GM19193 (cell line): ENCODE data around the gene KDM6A.

Source experiments
- POLR2A ChIP-seq: IDR thresholded peaks from 4 replicates; pipeline ENCODE4 v1.6.1; 2011; ENCODE audit not compliant: insufficient read depth, insufficient read length; ENCODE audit errors: extremely low read depth

Gene KDM6A

GRCh38 chrX:44876767-44877166 lies 3.8 kb downstream of the KDM6A start:
- TF ChIP-seq POLR2A: no peak

DNA sequence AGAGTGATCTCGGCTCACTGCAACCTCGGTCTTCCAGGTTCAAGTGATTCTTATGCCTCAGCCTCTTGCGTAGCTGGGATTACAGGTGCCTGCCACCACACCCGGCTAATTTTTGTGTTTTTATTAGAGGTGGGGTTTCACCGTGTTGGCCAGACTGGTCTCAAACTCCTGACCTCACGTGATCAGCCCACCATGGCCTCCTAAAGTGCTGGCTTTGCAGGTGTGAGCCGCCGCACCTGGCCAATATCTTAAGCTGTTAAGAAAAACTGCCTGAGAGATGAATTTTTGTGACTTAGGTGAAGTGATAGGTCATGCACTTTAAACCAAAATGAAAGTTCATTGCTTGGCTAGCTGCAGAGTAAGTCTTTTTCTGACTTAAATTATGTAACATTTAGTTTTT lies 5.8 kb downstream of the KDM6A start:
- TF ChIP-seq POLR2A: no peak

DNA sequence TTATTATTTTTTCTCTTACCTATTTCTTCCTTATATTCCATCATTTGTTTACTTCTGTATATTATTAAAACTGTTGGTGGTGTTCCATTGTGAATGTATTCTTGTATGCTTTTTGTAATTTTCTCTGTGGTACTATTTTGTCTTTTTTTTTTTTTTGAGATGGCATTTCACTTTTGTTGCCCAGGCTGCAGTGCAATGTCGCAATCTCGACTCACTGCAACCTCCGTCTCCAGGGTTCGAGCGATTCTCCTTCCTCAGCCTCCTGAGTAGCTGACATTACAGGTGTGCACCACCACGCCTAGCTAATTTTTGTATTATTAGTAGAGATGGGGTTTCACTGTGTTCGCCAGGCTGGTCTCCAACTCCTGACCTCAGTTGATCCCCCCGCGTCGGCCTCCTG lies 8.6 kb downstream of the KDM6A start:
- TF ChIP-seq POLR2A: no peak

GRCh38 chrX:44882635-44883034 lies 9.6 kb downstream of the KDM6A start:
- no peak for TF ChIP-seq POLR2A

- no peak for TF ChIP-seq POLR2A
Observed at GRCh38 chrX:44884944-44885343, 12.0 kb downstream of the KDM6A start.

DNA sequence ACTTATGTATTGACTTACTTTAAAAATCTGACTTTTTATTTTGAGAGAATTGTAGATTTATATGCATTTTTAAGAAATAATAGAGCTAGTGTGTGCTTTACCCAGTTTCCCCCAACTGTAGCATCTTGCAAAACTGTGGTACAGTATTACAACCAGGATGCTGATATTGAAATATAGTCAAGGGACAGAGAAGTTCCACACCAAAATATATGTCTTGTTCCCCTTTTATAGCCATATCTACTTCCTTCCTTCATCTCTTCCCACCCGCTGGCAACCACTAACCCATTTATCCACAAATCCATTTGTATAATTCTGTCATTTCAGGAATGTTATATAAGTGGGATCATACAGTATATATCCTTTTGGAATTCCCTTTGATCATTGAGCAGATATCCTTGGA lies 16.8 kb downstream of the KDM6A start:
- no peak for TF ChIP-seq POLR2A

GRCh38 chrX:44890247-44890646 lies 17.3 kb downstream of the KDM6A start:
- TF ChIP-seq POLR2A: no peak

- TF ChIP-seq POLR2A: no peak
Observed at GRCh38 chrX:44891642-44892041, 18.7 kb downstream of the KDM6A start.

DNA sequence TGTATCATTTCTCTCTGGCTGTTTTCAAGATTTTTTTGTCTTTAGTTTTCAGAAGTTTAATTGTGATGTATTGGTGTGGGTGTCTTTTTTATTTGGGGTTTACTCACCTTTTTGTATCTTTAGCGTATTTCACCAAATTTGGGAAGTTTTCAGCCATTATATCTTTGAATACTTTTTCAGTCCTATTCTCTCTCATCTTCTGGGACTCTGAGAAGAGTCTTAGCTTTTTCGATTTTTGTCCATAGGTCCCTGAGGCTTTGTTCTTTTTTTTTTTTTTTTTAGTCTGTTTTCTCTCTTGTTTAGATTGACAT lies 23.8 kb downstream of the KDM6A start:
- no peak for TF ChIP-seq POLR2A

DNA sequence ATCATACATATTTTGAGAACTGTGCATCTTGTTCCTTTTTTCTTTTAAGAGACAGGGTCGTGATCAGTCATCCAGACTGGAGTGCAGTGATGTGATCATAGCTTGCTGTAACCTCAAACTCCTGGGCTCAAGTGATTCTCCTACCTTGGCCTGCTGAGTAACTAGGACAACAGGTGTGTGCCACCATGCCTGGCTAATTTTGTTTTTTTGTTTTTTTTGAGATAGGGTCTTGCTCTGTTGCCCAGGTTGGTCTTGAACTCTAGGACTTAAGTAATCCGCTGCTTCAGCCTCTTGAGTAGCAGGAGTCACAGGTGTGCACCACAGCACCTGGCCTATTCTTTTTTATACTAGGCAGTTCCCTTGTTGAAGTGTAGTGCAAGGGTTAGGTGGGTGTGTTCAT lies 24.6 kb downstream of the KDM6A start:
- TF ChIP-seq POLR2A: no peak

- no peak for TF ChIP-seq POLR2A
Observed at GRCh38 chrX:44898411-44899221, 25.6 kb downstream of the KDM6A start.

DNA sequence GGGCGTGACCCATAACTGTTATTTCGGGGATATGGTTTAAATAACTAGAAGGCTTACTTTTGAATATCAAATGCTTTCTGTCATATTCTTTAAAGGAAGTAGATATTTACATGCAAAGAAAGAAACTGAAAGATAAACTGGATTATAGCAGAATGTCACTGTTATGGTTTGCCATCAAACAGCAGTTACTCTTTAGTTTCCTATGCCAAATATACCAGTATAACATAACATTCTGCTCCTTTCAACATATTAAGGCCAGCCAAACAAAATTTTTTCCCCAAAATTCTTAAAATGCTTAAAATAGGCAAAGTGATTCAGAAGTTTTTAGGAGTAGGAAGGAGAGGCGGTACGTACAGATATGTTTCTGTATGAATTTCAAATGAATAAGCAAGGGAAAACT lies 27.0 kb downstream of the KDM6A start:
- no peak for TF ChIP-seq POLR2A

- no peak for TF ChIP-seq POLR2A
Observed at GRCh38 chrX:44903107-44903506, 30.1 kb downstream of the KDM6A start.

DNA sequence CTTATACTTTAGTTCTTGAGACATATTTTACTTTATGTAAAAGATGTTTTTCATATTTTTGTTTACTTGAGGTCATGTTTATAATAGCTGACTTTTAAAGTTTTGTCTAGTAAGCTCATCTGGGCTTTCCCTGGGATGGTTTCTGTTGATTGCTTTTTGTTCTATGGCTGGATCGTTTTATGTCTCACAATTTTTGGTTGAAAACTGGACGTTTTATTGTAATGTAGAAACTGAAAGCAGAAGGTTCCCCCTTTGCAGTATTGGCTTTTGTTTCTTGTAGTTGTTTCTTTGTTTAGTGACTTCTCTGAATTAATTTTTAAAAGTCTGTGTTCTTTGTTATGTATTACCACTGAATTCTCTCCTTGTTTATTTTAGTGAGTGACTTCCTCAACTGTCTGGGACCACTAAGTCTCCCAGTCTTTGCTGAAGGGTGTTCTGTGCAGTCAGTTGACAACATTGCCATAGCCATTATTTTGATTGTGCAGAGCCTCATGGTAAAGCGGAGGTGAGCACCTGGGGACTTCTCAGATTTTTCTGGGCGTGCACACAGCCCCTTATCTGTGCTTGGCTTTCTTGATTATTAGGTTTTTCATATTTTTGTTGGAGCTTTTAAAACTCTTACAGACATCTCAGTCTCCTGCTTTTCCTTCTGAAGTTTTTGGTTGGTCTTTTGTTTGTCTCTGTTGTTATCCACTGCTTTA lies 31.0 kb downstream of the KDM6A start:
- no peak for TF ChIP-seq POLR2A

DNA sequence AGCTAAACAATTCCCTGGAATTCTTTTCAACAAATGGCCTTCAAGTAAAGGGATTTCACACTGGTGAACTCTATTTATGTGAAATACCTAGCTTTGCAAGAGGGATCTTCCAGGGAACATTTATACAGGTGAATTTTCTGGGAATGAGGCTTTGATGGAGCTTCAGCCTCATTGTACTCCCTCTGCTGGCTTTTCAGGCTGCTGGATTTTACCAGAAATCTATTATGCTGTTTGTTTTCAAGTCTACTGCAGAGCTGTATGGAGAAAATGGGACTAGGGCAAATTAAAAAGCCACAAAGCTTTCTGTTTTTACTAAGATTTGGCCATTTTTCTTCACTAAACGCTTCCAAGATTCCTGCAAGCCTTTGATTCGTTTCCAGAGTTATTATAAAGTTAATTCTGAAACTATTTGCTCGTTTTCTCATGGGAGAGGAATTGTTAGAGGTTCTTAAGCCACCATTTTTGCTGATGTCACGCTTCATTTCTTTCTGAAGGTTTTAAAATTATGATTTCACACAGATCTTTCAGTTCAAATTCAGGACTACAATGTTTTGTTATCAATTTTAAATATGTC lies 31.6 kb downstream of the KDM6A start:
- no peak for TF ChIP-seq POLR2A

DNA sequence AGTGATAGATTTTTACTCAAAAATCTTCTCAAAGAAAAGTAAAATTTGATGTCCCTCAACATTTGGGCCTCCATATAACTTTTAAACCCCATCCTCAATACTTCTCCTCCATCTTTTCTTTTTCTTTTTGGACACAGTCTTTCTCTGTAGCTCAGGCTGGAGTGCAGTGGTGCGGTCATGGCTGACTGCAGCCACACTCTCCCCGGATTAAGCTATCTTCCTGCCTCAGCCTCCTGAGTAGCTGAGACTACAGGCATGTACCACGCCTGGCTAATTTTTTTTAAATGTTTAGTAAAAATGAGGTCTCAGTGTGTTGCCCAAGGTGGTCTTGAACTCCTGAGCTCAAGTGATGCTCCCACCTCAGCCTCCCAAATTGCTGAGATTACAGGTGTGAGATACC lies 33.1 kb downstream of the KDM6A start:
- TF ChIP-seq POLR2A: no peak
